HepG2 (cell line): ENCODE results near the gene HPDL. TPM values are rescaled to one million over a fixed set of nuclear protein-coding genes. Genes with fewer than 3 reads are reported as not detected.

ENCODE experiments used
- AKNA ChIP-seq: sonication (generic); formaldehyde crosslinking; IDR thresholded peaks from 2 replicates; pipeline ENCODE4 v1.4.0; 2020; ENCODE audit warnings: missing genetic modification reagents, borderline replicate concordance
- CREBL2 ChIP-seq: sonication (generic); formaldehyde crosslinking; IDR thresholded peaks from 2 replicates; pipeline ENCODE4 v1.8.1; 2023; ENCODE audit warnings: missing genetic modification reagents, mild to moderate bottlenecking, borderline replicate concordance
- E2F1 ChIP-seq: sonication (generic); formaldehyde crosslinking; IDR thresholded peaks from 2 replicates; pipeline ENCODE4 v1.5.0; 2020; ENCODE audit warnings: missing genetic modification reagents
- HMG20A ChIP-seq: IDR thresholded peaks from 2 replicates; pipeline ENCODE4 v1.6.1; 2016; ENCODE audit warnings: borderline replicate concordance
- KLF15 ChIP-seq: sonication (generic); formaldehyde crosslinking; IDR thresholded peaks from 2 replicates; pipeline ENCODE4 v1.8.1; 2023; ENCODE audit warnings: borderline replicate concordance, mild to moderate bottlenecking, inconsistent platforms, missing genetic modification reagents, mixed read lengths
- SALL2 ChIP-seq: sonication (generic); formaldehyde crosslinking; IDR thresholded peaks from 2 replicates; pipeline ENCODE4 v1.8.1; 2023; ENCODE audit warnings: mild to moderate bottlenecking, missing genetic modification reagents, inconsistent platforms
- SMARCC2 ChIP-seq: fragments of 450-650 bp; IDR thresholded peaks from 2 replicates; pipeline ENCODE4 v1.6.1; 2017; ENCODE audit warnings: antibody characterized with exemption, mild to moderate bottlenecking
- THAP9 ChIP-seq: sonication (generic); formaldehyde crosslinking; IDR thresholded peaks from 2 replicates; pipeline ENCODE4; 2020; ENCODE audit warnings: missing genetic modification reagents, mild to moderate bottlenecking, borderline replicate concordance
- ZFY ChIP-seq: sonication (generic); formaldehyde crosslinking; IDR thresholded peaks from 2 replicates; pipeline ENCODE4 v1.4.0; 2020; ENCODE audit warnings: missing genetic modification reagents
- ZNF234 ChIP-seq: sonication (generic); formaldehyde crosslinking; conservative IDR thresholded peaks from 2 replicates; pipeline ENCODE4 v1.5.1; 2020; ENCODE audit warnings: mild to moderate bottlenecking, missing genetic modification reagents
- ZNF282 ChIP-seq: fragments of 450-650 bp; IDR thresholded peaks from 2 replicates; pipeline ENCODE4 v1.6.1; 2018; ENCODE audit not compliant: partially characterized antibody
- ZNF513 ChIP-seq: sonication (generic); formaldehyde crosslinking; conservative IDR thresholded peaks from 2 replicates; pipeline ENCODE4 v1.5.0; 2020; ENCODE audit warnings: missing genetic modification reagents
- ZNF552 ChIP-seq: sonication (generic); formaldehyde crosslinking; IDR thresholded peaks from 2 replicates; pipeline ENCODE4 v1.9.0; 2022; ENCODE audit warnings: missing genetic modification reagents, mild to moderate bottlenecking, borderline replicate concordance
- ZNF562 ChIP-seq: sonication (generic); formaldehyde crosslinking; IDR thresholded peaks from 2 replicates; pipeline ENCODE4 v1.8.0; 2022; ENCODE audit warnings: missing genetic modification reagents, borderline replicate concordance
- ZNF572 ChIP-seq: sonication (generic); formaldehyde crosslinking; IDR thresholded peaks from 2 replicates; pipeline ENCODE4 v1.5.1; 2020; ENCODE audit warnings: mild to moderate bottlenecking, missing genetic modification reagents
- ZNF75D ChIP-seq: sonication (generic); formaldehyde crosslinking; IDR thresholded peaks from 2 replicates; pipeline ENCODE4 v1.8.1; 2023; ENCODE audit warnings: missing genetic modification reagents, mild to moderate bottlenecking, borderline replicate concordance
- ZNF883 ChIP-seq: sonication (generic); formaldehyde crosslinking; IDR thresholded peaks from 2 replicates; pipeline ENCODE4 v1.5.1; 2020; ENCODE audit warnings: mild to moderate bottlenecking, missing genetic modification reagents; ENCODE audit errors: not compliant biosample characterization
- ZZZ3 ChIP-seq: sonication (generic); formaldehyde crosslinking; IDR thresholded peaks from 2 replicates; pipeline ENCODE4 v1.4.0; 2020; ENCODE audit warnings: missing genetic modification reagents, mild to moderate bottlenecking, borderline replicate concordance
- polyA plus RNA-seq, 8 experiments: library from polyadenylated mRNA; depleted of rRNA in 3 of 8; stranded (reverse) in 7 of 8; unstranded in 1 of 8; fragments of >200 nt; fragmentation: Illumina TruSeq in 4 of 8; extraction: Trizol in 4 of 8; gene quantifications; 2 replicates each; pipeline versions ENCODE4 v1.2.1 to v1.2.3, GENCODE V29; 2011 to 2016; ENCODE audit warnings: low read depth in 4 of 8, missing spikeins in 1 of 8, mixed read lengths in 1 of 8; ENCODE audit not compliant: insufficient read depth in 1 of 8
- total RNA-seq, 5 experiments: library from RNA; depleted of rRNA; stranded (reverse); fragments of >200 nt; fragmentation: Illumina TruSeq; extraction: Trizol; gene quantifications; 2 replicates each; pipeline ENCODE4 v1.2.3, GENCODE V29; 2016; ENCODE audit warnings: low read depth in 1 of 5

HPDL gene
- total and polyA plus RNA-seq, 2 of the 13 experiments (the other 11 are each of a cell fraction or from before 2014, with no cell fraction given) = not detected

GRCh38 chr1:45304311-45305081, 22.2 kb upstream of the HPDL start (continued):
- no peak for TF ChIP-seq ZNF552 (CRISPR knock-in tag)
- no peak for TF ChIP-seq ZNF75D
- TF ChIP-seq CREBL2 (CRISPR knock-in tag) = no peak
- no peak for TF ChIP-seq ZNF282
- no peak for TF ChIP-seq KLF15 (CRISPR knock-in tag)
- TF ChIP-seq SALL2 (CRISPR knock-in tag) = no peak
- TF ChIP-seq AKNA (CRISPR knock-in tag) = no peak
- no peak for TF ChIP-seq ZNF572 (CRISPR knock-in tag)
- TF ChIP-seq HMG20A (CRISPR knock-in tag) = no peak
- no peak for TF ChIP-seq SMARCC2
- TF ChIP-seq ZNF883 (CRISPR knock-in tag) = peak; percentile 14
- TF ChIP-seq ZNF513 (CRISPR knock-in tag) = no peak
- TF ChIP-seq ZZZ3 (CRISPR knock-in tag) = 0 out of 2 replicates have a peak, but pooled peaks have one; percentile 34
- TF ChIP-seq ZNF562 (CRISPR knock-in tag) = no peak
- TF ChIP-seq THAP9 = peak; percentile 61; the same call in 1 of the 2 replicates
- no peak for TF ChIP-seq ZNF234
- TF ChIP-seq ZFY = no peak
- TF ChIP-seq E2F1 (CRISPR knock-in tag) = no peak
